Gastrocnemius medialis (tissue), 4 donors: Measurements from ENCODE around the gene CLIC1. TPM values are rescaled to one million over a fixed set of nuclear protein-coding genes. Genes with fewer than 3 reads are reported as not detected.

ENCODE experiments used
- ATAC-seq, 2 donors: fragments of 150-250 bp; one replicate each; pipeline ENCODE4 v1.9.1; 2016
- DNase-seq, 2 donors: peaks; one replicate each; pipeline ENCODE4 v3.0.0-alpha.2; 2019
- H3K27ac ChIP-seq, 4 donors: fragments of 200-600 bp; sonication (generic); 1 replicate in 1 of 4; 2 replicates in 3 of 4; pipeline ENCODE4 v1.5.1; 2016 to 2018; ENCODE audit warnings: mild to moderate bottlenecking in 2 of 4, moderate library complexity in 1 of 4
- H3K27me3 ChIP-seq, 3 donors: fragments of 200-600 bp; sonication (generic) in 2 of 3; 1 replicate in 1 of 3; 2 replicates in 2 of 3; pipeline versions ENCODE4 v1.5.1 to v1.6.0; 2016 to 2019; ENCODE audit warnings: mild to moderate bottlenecking in 1 of 3, moderate library complexity in 1 of 3
- H3K36me3 ChIP-seq, 2 donors: fragments of 200-600 bp; sonication (generic) in 1 of 2; one replicate each; pipeline ENCODE4 v1.5.1; 2017 to 2018
- H3K4me1 ChIP-seq, 2 donors: fragments of 200-600 bp; sonication (generic) in 1 of 2; one replicate each; pipeline ENCODE4 v1.5.1; 2016 to 2017; ENCODE audit warnings: mild to moderate bottlenecking in 2 of 2
- H3K4me3 ChIP-seq, 4 donors: fragments of 200-600 bp; sonication (generic) in 3 of 4; 1 replicate in 1 of 4; 2 replicates in 3 of 4; pipeline ENCODE4 v1.5.1; 2016 to 2019; ENCODE audit warnings: mild to moderate bottlenecking in 2 of 4
- H3K9me3 ChIP-seq, 3 donors: fragments of 200-600 bp; sonication (generic) in 2 of 3; 1 replicate in 1 of 3; 2 replicates in 2 of 3; pipeline ENCODE4 v1.5.1; 2016 to 2019
- CTCF ChIP-seq, 5 experiments: fragments of 450-650 bp in 3 of 5; fragments of 200-600 bp in 2 of 5; sonication (generic) in 2 of 5; IDR thresholded peaks in 4 of 5; conservative IDR thresholded peaks in 1 of 5; 1 replicate in 4 of 5; 2 replicates in 1 of 5; pipeline ENCODE4 v1.5.1; 2016 to 2019; ENCODE audit warnings: antibody characterized with exemption in 5 of 5, mild to moderate bottlenecking in 3 of 5, moderate library complexity in 3 of 5
- POLR2A ChIP-seq, 2 donors: fragments of 450-650 bp; IDR thresholded peaks; one replicate each; pipeline ENCODE4 v1.6.1; 2017; ENCODE audit warnings: antibody characterized with exemption in 2 of 2, mild to moderate bottlenecking in 2 of 2, moderate library complexity in 2 of 2
- in situ Hi-C, 4 donors: fragments of 200-750 bp; cut with MboI; loops; one replicate each; pipeline versions ENCODE4 v1.15.0 to v1.8.0; 2017; ENCODE audit warnings: low sequenced_read_pairs in 4 of 4
- intact Hi-C: fragments of 100-400 bp; cut with DNase I; formaldehyde crosslinking; loops from one replicate; pipeline ENCODE4 v1.15.1; 2023; ENCODE audit warnings: low total_unique reads
- total RNA-seq, 4 donors: library from RNA; depleted of rRNA; stranded (reverse); fragments of >200 nt; gene quantifications; one replicate each; pipeline versions ENCODE4 v1.1.0 to v1.2.3, GENCODE V29; 2016

The CLIC1 gene
- total RNA-seq, 4 donors from 2014 or later: 20.9 to 41.3 (median 26.3) TPM

GRCh38 chr6:31769684-31770371 lies 33.5 kb upstream of the CLIC1 start:
- no peak for TF ChIP-seq POLR2A (IDR thresholded peaks at IDR 0.05)
- peak; percentile 66 to 89 (median 83) for TF ChIP-seq CTCF (IDR thresholded peaks at IDR 0.05 in 4 of 5, conservative IDR thresholded peaks at IDR 0.05 in 1 of 5)
- no peaks in the 10 kb centered on the region for H3K27me3 ChIP-seq
- DNase-seq (peak; percentile 51 to 77), ATAC-seq (peak; percentile 55 to 77)
- no peak overlapping the region for H3K27ac ChIP-seq
- H3K4me1 ChIP-seq: no peaks in the 10 kb centered on the region
- H3K36me3 ChIP-seq: no peaks in the 10 kb centered on the region
- in situ Hi-C loops: loop anchor here in 3 of 4 donors (5.0 to 10.0 kb wide), 3 partner anchors 65 to 88 kb away; partner anchors contain the start of gene LY6G5C (in 1 of the 3)
- intact Hi-C loops: loop anchor here (1.0 to 10.0 kb wide), 2 partner anchors 90 to 95 kb away; partner anchors contain the start of gene NEU1
- H3K4me3 ChIP-seq: no peak overlapping the region
- H3K9me3 ChIP-seq: no peaks in the 10 kb centered on the region

DNA sequence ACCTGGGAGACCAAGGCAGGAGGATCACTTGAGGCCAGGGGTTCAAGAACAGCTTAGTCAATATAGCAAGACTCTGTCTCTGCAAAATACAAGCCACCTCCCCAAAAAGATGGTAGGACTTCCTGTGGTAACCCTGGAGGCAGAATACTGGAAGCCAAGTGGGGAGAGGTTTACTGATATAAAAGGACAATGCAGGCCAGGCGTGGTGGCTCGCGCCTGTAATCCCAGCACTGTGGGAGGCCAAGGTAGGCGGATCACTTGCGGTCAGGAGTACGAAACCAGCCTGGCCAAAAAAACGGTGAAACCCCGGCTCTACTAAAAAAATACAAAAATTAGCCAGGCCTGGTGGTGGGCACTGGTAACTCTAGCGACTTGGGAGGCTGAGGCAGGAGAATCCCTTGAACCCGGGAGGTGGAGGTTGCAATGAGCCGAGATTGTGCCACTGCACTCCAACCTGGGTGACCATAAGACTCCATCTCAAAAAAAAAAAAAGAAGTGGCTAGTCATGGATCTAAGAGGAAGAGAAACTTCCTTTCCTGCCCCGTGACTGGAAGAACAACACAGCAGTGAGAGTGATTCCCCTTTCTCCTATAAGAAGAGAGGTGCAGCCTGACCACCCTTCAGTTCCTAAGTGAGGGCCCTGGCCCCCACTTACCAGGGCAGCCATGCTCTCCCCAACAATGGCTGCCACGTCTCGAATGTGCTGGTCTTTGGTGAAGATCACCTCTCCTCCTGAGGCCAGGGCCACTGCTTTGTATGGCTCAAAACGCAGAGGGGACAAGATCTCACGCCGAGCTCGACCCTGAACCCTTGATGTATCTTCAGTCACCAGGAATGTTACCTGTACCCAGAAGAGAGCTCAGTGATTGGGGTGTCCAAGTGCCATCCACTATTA lies 32.3 kb upstream of the CLIC1 start:
- Histone ChIP-seq H3K36me3 (no peaks in the 10 kb centered on the region), H3K9me3 (no peaks in the 10 kb centered on the region), H3K4me1 (no peaks in the 10 kb centered on the region), H3K27ac (no peak overlapping the region), H3K4me3 (no peak overlapping the region), H3K27me3 (no peaks in the 10 kb centered on the region)
- ATAC-seq (no peak), DNase-seq (no peak)
- TF ChIP-seq CTCF (IDR thresholded peaks at IDR 0.05 in 4 of 5, conservative IDR thresholded peaks at IDR 0.05 in 1 of 5): no peak
- TF ChIP-seq POLR2A (IDR thresholded peaks at IDR 0.05): no peak
- intact Hi-C loops (loop anchor here (1.0 kb wide), 1 partner anchor 88 kb away; no protein-coding TSS in a partner anchor), in situ Hi-C loops (loop anchor here in 1 of 4 donors (5.0 kb wide), 1 partner anchor 86 kb away; the partner anchor contains the start of gene LY6G5C)

DNA sequence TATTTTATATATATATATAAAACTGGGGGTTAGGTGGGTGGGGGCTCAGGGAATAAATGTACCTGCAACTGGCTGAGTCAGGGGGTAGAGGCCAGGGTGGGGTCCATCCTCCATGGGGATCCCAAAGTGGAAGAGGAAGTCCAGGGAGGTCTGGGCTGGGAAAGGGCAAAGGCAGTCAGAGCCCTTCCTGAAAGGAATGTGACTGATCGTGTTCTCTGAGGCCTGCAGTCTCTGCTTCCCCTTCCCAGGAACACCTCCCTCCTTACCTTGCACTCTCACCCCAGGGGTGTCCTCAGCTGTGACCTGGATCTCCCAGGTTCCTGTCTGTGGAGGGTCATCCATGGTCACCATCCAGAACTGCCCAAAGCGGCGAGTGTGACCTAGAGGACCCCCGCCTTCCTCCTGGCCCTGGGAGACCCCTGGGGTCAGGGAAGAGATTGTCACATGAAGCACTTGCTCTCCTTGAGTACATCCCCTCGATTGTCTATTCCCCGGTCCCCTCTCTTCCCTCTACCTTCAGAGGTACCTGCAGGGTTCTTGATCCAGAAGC lies 30.8 kb upstream of the CLIC1 start:
- in situ Hi-C loops (loop anchor here in 1 of 4 donors (5.0 kb wide), 1 partner anchor 85 kb away; the partner anchor contains the start of gene LY6G5C), intact Hi-C loops (no loop called here)
- TF ChIP-seq CTCF (IDR thresholded peaks at IDR 0.05 in 4 of 5, conservative IDR thresholded peaks at IDR 0.05 in 1 of 5) (no peak), POLR2A (IDR thresholded peaks at IDR 0.05) (no peak)
- Histone ChIP-seq H3K9me3 (no peaks in the 10 kb centered on the region), H3K27ac (no peak overlapping the region), H3K4me3 (no peak overlapping the region), H3K4me1 (no peaks in the 10 kb centered on the region), H3K27me3 (no peaks in the 10 kb centered on the region), H3K36me3 (no peaks in the 10 kb centered on the region)
- ATAC-seq (no peak), DNase-seq (no peak)

GRCh38 chr6:31765910-31766794 lies 29.8 kb upstream of the CLIC1 start:
- ATAC-seq: no peak
- Histone ChIP-seq H3K4me3 (no peak overlapping the region), H3K27ac (no peak overlapping the region), H3K9me3 (no peaks in the 10 kb centered on the region), H3K36me3 (no peaks in the 10 kb centered on the region), H3K27me3 (no peaks in the 10 kb centered on the region), H3K4me1 (no peaks in the 10 kb centered on the region)
- in situ Hi-C loops (loop anchor here in 1 of 4 donors (5.0 kb wide), 1 partner anchor 84 kb away; the partner anchor contains the start of gene LY6G5C), intact Hi-C loops (no loop called here)
- TF ChIP-seq CTCF (IDR thresholded peaks at IDR 0.05 in 4 of 5, conservative IDR thresholded peaks at IDR 0.05 in 1 of 5) (no peak), POLR2A (IDR thresholded peaks at IDR 0.05) (no peak)
- no peak for DNase-seq
